Testis (tissue), 3 donors: Measurements from ENCODE around the gene RERE. TPM values are rescaled to one million over a fixed set of nuclear protein-coding genes. Genes with fewer than 3 reads are reported as not detected.

ENCODE experiments used
- DNase-seq: peaks from one replicate; pipeline ENCODE4 v3.0.0-alpha.2; 2019
- H3K27ac ChIP-seq, 2 donors: fragments of 200-600 bp; sonication (generic); one replicate each; pipeline ENCODE4 v1.5.1; 2019
- H3K27me3 ChIP-seq: fragments of 200-600 bp; sonication (generic); one replicate; pipeline ENCODE4 v1.5.1; 2019
- H3K36me3 ChIP-seq: fragments of 200-600 bp; sonication (generic); one replicate; pipeline ENCODE4 v1.5.1; 2017; ENCODE audit warnings: low read depth; ENCODE audit errors: missing control alignments
- H3K4me1 ChIP-seq: fragments of 200-600 bp; sonication (generic); one replicate; pipeline ENCODE4 v1.5.1; 2019
- H3K4me3 ChIP-seq, 2 donors: fragments of 200-600 bp; sonication (generic); one replicate each; pipeline ENCODE4 v1.5.1; 2017 to 2019
- H3K9me3 ChIP-seq: fragments of 200-600 bp; sonication (generic); one replicate; pipeline ENCODE4 v1.5.1; 2017
- CTCF ChIP-seq, 3 experiments: fragments of 450-650 bp in 2 of 3; fragments of 200-600 bp in 1 of 3; sonication (generic) in 1 of 3; IDR thresholded peaks; one replicate each; pipeline ENCODE4 v1.5.1; 2016 to 2019; ENCODE audit warnings: antibody characterized with exemption in 3 of 3, mild to moderate bottlenecking in 2 of 3, moderate library complexity in 1 of 3
- POLR2A ChIP-seq: fragments of 450-650 bp; IDR thresholded peaks from one replicate; pipeline ENCODE4 v1.6.1; 2017; ENCODE audit warnings: antibody characterized with exemption, mild to moderate bottlenecking, moderate library complexity
- WGBS, 2 donors: methylation state at CpG; one replicate each; pipeline ENCODE4 v1.1.5; 2018; 5-methylcytosine and 5-hydroxymethylcytosine counted together
- intact Hi-C: fragments of 100-400 bp; cut with DNase I; formaldehyde crosslinking; loops from one replicate; pipeline ENCODE4 v1.15.1; 2023; ENCODE audit warnings: low total_unique reads
- polyA plus RNA-seq: library from polyadenylated mRNA; stranded (reverse); fragments of 350-450 nt; fragmentation: Illumina TruSeq; extraction: RNeasy Lipid Tissue Mini Kit (QIAGEN cat#74804); gene quantifications from one replicate; pipeline ENCODE4 v1.2.3, GENCODE V29; 2014; ENCODE audit warnings: low read depth, low replicate concordance; ENCODE audit not compliant: insufficient read depth
- total RNA-seq, 2 donors: library from RNA; depleted of rRNA; stranded (reverse); fragments of >200 nt; gene quantifications; one replicate each; pipeline ENCODE4 v1.2.3, GENCODE V29; 2016

Gene RERE
- total and polyA plus RNA-seq, 3 donors from 2014 or later: 90.8 to 229 (median 203) TPM

- H3K27ac ChIP-seq: peak overlapping the region in 1 of 2 donors; percentile 30
- no peaks in the 10 kb centered on the region for H3K27me3 ChIP-seq
- no peak for DNase-seq
- no peak overlapping the region for H3K4me3 ChIP-seq
- intact Hi-C loops: no loop called here
- no peaks in the 10 kb centered on the region for H3K9me3 ChIP-seq
- peaks cover 33% of the 10 kb centered on the region for H3K4me1 ChIP-seq
- WGBS, 2 donors: 74 to 97% methylated on average over 9 of the region's 9 CpGs
- no peaks in the 10 kb centered on the region for H3K36me3 ChIP-seq
- TF ChIP-seq CTCF (IDR thresholded peaks at IDR 0.05) (no peak), POLR2A (no peak)
Measured at GRCh38 chr1:8349473-8349865, 468.0 kb downstream of the RERE start.

- Histone ChIP-seq H3K9me3 (no peaks in the 10 kb centered on the region), H3K27ac (no peak overlapping the region), H3K4me1 (peaks cover 33% of the 10 kb centered on the region), H3K27me3 (no peaks in the 10 kb centered on the region), H3K36me3 (no peaks in the 10 kb centered on the region), H3K4me3 (no peak overlapping the region)
- TF ChIP-seq POLR2A (no peak), CTCF (IDR thresholded peaks at IDR 0.05) (peak; percentile 36 to 85 (median 65))
- 51 to 62% methylated on average over 12 to 21 of the region's 21 CpGs for WGBS, 2 donors
- DNase-seq: peak; percentile 67
- intact Hi-C loops: no loop called here
Measured at GRCh38 chr1:8348777-8349472, 468.5 kb downstream of the RERE start.

GRCh38 chr1:8348047-8348776, 469.2 kb downstream of the RERE start:
- no peaks in the 10 kb centered on the region for H3K27me3 ChIP-seq
- 77 to 84% methylated on average over 18 to 21 of the region's 21 CpGs for WGBS, 2 donors
- no peak overlapping the region for H3K4me3 ChIP-seq
- H3K27ac ChIP-seq: no peak overlapping the region
- no peaks in the 10 kb centered on the region for H3K36me3 ChIP-seq
- TF ChIP-seq CTCF (IDR thresholded peaks at IDR 0.05): no peak
- TF ChIP-seq POLR2A: no peak
- intact Hi-C loops: no loop called here
- H3K9me3 ChIP-seq: no peaks in the 10 kb centered on the region
- peaks cover 31% of the 10 kb centered on the region for H3K4me1 ChIP-seq
- no peak for DNase-seq

GRCh38 chr1:8347635-8348034, 469.8 kb downstream of the RERE start:
- intact Hi-C loops: no loop called here
- no peaks in the 10 kb centered on the region for H3K9me3 ChIP-seq
- H3K27me3 ChIP-seq: no peaks in the 10 kb centered on the region
- no peak for DNase-seq
- H3K4me1 ChIP-seq: peaks cover 29% of the 10 kb centered on the region
- no peak overlapping the region for H3K27ac ChIP-seq
- no peaks in the 10 kb centered on the region for H3K36me3 ChIP-seq
- H3K4me3 ChIP-seq: no peak overlapping the region
- no peak for TF ChIP-seq POLR2A
- no peak for TF ChIP-seq CTCF (IDR thresholded peaks at IDR 0.05)
- WGBS, 2 donors: 87% methylated on average over 6 to 15 of the region's 15 CpGs
